ENCODE measurements around the gene ECE1.
A peak's percentile ranks its signal among the peaks of the same experiment; 100 is the strongest.
"Not testable (repeated sequence)": the region's sequence is repeated elsewhere in the genome, so short reads cannot be mapped to it uniquely, and the experiment has no call there.

ECE1 gene

GRCh38 chr1:21290546-21290944, 282 bp upstream of the ECE1 start:
- DNase-seq = no peak

- no peak for DNase-seq
Observed at GRCh38 chr1:21289127-21289526, 1.1 kb downstream of the ECE1 start.

- DNase-seq = no peak
Observed at GRCh38 chr1:21287905-21288514, 2.3 kb downstream of the ECE1 start.

GRCh38 chr1:21285386-21285785, 4.9 kb downstream of the ECE1 start:
- DNase-seq = not testable (repeated sequence)

DNA sequence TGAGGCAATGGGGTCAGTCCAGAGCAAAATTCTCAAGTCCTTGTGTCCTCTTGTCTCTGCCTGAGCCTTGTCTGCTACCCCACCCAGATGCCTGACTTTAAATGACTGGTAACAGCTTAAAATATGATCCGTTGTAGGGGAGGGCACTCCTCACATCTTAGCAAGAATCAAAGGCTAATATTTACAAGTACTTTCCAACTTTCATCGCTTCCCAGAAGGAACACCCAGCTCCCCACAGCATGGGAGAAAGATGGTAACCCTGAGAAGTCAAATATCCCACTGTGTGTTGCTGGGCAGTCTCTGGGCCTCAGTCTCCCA, 5.2 kb downstream of the ECE1 start:
- no peak for DNase-seq

GRCh38 chr1:21284206-21285054, 5.8 kb downstream of the ECE1 start:
- DNase-seq = no peak

GRCh38 chr1:21283524-21283923, 6.7 kb downstream of the ECE1 start:
- DNase-seq = no peak

DNA sequence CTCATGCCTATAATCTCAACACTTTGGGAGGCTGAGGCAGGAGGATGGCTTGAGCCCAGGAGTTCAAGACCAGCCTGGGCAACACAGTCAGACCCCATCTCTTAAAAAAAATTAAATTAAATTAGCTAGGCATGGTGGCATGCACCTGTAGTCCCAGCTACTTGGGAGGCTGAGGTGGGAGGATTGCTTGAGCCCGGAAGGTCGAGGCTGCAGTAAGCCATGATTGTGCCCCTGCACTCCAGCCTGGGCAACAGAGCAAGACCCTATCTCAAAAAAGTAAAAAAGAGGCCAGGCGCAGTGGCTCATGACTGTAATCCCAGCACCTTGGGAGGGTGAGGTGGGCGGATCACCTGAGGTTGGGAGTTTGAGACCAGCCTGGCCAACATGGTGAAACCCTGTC, 8.2 kb downstream of the ECE1 start:
- DNase-seq = not testable (repeated sequence)

GRCh38 chr1:21280482-21280881, 9.8 kb downstream of the ECE1 start:
- DNase-seq = no peak

DNA sequence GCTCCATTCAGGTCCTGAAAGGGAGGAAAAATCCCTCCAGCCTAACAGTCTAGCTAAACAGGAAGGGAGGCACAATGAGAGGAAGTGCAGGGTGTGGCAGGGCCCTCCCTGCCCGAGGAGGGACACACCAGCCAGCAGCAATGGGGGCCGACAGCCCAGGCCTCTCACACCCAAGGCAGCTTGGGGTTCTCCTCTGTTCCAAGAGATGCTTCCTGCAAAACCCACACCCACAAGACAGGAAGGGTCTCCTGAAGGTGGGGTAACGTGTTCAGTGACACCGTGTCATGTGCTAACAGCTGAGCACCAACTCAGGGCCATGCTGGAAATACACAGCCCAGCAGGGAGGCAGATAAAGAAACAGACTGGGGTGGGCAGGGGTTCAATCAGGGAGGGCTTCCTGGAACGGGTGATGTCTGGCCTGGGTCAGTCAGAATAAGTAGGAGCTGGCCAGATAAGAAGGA, 10.2 kb downstream of the ECE1 start:
- no peak for DNase-seq

DNA sequence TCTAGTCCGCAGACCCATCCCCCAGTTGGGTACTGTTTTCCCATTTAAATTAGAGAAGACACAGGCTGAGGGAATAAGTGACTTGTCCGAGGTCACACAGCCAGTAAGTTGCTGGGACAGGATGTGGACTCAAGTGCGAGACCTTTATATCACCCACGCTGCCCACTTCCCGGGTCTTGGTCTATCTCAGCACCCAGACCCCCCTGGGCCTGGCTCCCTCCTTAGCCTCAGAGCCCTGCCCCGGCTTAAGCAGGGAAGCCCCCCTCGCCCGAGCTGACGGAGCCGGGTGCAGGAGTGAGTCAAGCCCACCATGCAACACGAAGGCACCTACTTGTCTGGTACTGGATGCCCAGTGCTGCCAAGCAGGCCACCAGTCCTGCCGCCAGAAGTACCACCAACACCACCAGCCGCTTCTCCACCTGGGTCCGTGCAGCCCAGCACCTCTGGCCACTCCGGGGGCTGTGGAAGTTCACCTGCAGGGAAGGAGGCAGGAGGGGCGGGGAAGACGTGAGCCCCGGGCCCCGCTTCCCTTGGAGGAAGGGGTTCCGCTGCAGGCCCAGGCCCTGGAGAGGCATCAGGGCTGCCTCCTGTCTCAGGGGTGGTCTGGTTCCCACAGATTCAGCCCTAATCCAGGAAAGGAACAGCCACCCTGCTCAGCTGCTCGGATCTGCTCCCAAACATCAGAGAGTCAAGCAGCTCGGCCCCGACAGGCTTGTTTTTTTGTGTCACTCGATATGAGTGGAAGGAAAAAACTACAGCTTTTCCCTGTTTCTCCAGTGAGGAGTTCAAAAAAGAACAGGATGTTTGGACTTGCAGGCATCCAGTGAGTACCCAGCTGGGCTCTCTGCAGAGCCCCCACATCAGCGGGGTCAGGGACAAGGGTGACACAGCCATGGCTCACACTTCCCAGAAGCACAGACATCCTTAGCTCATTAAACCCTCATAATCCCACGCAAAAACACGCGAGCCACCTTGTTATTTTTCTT, 11.1 kb downstream of the ECE1 start:
- DNase-seq = no peak

- no peak for DNase-seq
Observed at GRCh38 chr1:21278208-21278859, 11.9 kb downstream of the ECE1 start.

DNA sequence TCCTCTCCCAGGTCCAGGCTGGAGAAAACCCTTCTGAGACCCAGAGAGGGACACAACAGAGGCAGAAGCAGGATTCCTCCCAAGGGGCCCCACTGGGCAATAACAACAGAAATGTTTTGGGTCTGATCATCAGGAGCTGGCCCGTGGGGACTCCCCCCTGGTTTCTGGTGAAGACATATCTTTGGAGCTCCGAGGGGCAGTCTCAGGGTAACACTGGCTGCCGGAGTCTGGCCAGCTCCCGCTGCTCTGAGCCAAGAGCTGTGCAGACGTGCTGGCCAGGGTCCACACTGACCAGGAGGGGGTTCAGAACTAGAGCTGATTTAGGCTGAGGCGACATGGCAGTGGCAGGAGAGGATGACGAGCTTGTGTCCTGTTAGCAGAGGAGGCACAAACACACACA, 13.1 kb downstream of the ECE1 start:
- DNase-seq = no peak

DNA sequence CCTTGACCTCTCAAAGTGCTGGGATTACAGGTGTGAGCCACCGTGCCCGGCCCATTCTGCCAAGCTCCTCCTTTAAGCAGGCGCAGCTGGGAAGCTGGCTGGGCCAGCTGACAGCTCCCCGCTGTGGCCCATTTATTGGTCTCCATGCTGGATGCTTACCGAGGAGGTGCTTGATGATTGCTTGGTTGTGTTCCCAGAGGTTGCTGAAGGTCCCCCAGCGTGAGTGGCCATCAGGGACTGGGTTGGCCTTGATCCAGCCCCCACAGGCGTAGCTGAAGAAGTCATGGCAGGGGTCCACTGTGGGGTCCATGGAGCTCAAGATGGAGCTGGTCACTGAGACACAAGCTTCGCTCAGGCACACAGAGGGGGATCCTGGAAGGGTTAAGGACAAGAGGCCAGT, 17.7 kb downstream of the ECE1 start:
- DNase-seq = no peak

- DNase-seq = no peak
Observed at GRCh38 chr1:21271550-21271949, 18.7 kb downstream of the ECE1 start.

- DNase-seq = no peak
Observed at GRCh38 chr1:21270086-21270689, 20.1 kb downstream of the ECE1 start.

- no peak for DNase-seq
Observed at GRCh38 chr1:21269461-21270085, 20.7 kb downstream of the ECE1 start.

DNA sequence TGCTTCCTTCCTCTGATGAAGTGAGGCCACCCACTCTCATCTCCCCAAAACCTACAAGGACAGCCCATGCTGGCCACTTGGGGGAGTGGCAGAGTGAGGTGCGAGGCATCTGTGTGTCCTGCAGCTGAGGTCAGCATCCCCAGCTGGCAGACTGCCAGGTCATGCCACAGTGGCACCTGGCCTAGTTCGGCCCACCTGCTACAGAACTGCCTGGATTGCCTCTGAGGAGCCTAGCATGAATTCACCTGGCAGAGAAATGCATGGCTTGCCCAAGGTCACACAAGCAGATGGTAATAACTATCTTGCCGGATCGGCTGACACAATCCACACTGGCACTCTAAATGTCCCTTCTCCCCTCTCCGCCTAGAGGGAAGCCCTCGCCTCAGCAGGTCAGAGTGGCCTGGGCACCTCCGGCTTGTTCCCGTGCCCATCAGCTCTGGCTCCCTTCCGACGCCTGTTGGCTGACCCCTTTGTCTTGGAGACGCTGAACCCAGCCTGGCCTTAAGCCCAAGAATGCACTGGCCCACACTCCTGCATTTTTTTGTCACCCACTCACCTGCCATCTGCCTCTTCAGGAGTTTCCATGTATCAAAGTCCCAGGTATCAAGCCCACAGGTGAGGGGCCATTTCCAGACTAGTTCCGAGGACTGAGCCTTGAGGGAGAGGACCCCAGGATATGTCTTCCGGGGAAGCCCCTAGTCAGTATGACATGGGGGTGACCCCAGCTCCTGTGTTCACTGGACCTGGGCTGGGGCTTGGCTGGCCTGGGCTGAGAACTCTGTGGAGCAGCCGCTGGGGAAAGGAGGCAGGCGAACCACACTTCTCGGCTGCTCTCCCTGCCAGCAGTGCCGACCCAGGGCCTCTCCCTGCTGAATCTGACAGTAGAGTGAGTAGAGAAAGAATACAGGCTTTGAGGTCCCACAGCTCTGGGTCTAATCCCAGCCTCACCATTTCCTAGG, 21.7 kb downstream of the ECE1 start:
- DNase-seq = peak; percentile 71

- DNase-seq = no peak
Observed at GRCh38 chr1:21267191-21268077, 22.8 kb downstream of the ECE1 start.

All from NCI-H1105 (cell line).